ENCODE results near the gene PTCHD1. TPM values are rescaled to one million over a fixed set of nuclear protein-coding genes. Genes with fewer than 3 reads are reported as not detected.

Gene PTCHD1
- total RNA-seq, 1 donor from 2014 or later, result 0.06 TPM

DNA sequence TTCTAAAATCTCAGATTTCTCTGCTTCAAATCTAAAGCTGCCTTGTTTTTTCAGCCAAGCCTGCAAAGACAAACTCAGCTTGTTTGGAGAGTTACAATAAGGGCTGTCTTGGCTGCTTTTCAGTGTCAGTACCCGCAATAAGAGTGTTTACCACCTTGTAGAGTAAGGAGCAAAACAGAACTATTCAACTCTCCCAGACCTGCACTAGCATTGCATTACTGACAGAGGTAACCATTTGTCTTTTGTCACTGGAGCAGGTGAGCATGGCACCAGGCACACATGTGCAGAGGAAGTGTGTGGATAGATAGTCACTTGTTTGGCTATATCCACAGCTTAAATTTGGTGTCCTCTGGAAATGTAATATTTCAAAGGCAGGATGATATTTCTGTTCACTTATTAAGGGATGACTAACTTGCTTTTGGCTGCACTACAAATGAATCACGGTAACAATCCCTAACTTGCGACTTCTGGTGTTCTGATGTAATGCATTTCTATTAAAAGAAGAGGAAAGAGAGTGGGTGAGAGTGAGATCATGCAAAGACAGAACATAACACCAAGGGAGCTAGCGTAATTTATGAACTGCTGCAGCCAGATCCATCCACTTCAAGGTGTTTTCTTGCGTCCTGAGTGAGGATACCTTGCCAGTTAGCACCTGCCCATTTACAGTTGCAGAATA lies 38.6 kb downstream of the PTCHD1 start:
- peak; percentile 61 for DNase-seq (ENCODE audit: low read depth)
- TF ChIP-seq CTCF (conservative IDR thresholded peaks at IDR 0.05; ENCODE audit: low read depth, low read length), result no peak
- H3K4me3 ChIP-seq (ENCODE audit: low read depth, low read length), result no peak overlapping the region

GRCh38 chrX:23374291-23374690 lies 39.6 kb downstream of the PTCHD1 start:
- no peak overlapping the region for H3K4me3 ChIP-seq (ENCODE audit: low read depth, low read length)
- DNase-seq (ENCODE audit: low read depth), result no peak
- TF ChIP-seq CTCF (conservative IDR thresholded peaks at IDR 0.05; ENCODE audit: low read depth, low read length), result no peak

DNA sequence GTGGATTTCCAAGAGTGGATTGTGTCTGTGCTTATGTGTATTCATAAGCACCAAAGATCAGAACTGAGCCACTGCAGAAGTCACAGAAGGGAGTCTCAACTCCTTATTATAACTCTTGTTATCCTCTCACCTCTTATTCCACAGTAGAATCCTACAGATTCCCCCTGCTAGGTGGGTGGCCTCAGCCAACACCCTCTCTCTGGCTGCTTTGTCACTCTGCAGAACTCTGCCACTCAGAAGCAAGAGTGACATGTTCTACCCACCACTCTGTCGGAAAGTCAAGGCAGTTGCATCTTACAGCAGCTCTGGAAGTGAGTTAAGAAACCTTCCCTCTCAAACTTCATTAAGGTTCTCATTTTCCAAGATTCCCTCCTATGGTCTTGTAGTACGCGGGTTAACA lies 41.9 kb downstream of the PTCHD1 start:
- no peak overlapping the region for H3K4me3 ChIP-seq (ENCODE audit: low read depth, low read length)
- TF ChIP-seq CTCF (conservative IDR thresholded peaks at IDR 0.05; ENCODE audit: low read depth, low read length), result no peak

DNA sequence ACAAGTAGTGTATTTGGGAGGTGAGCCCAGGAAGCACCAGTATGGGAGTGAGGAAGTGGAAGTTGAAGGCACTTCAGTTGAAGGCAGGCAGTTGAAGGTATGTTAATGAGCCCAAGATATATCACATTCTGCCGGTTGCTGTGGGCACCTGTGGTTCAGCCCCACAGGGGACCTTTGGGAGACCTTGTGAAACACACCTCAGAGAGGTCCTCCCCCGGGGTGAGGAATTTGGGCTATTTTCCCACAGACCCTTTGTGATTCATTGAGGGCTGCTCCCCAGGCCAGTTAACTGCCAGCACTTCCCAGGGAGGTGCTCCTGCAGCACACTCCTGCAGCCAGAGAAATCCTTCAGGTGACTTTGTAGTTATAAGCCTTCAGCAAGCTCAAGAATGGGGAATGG lies 45.9 kb downstream of the PTCHD1 start:
- H3K4me3 ChIP-seq (ENCODE audit: low read depth, low read length), result no peak overlapping the region
- DNase-seq (ENCODE audit: low read depth), result no peak
- TF ChIP-seq CTCF (conservative IDR thresholded peaks at IDR 0.05; ENCODE audit: low read depth, low read length), result no peak

More for the DNA sequence above, 41.9 kb downstream of the PTCHD1 start:
- no peak for DNase-seq (ENCODE audit: low read depth)

GRCh38 chrX:23381099-23382087 lies 46.7 kb downstream of the PTCHD1 start:
- DNase-seq (ENCODE audit: low read depth), result no peak
- H3K4me3 ChIP-seq (ENCODE audit: low read depth, low read length), result no peak overlapping the region
- no peak for TF ChIP-seq CTCF (conservative IDR thresholded peaks at IDR 0.05; ENCODE audit: low read depth, low read length)

- no peak for TF ChIP-seq CTCF (conservative IDR thresholded peaks at IDR 0.05; ENCODE audit: low read depth, low read length)
- DNase-seq (ENCODE audit: low read depth), result no peak
- no peak overlapping the region for H3K4me3 ChIP-seq (ENCODE audit: low read depth, low read length)
Measured at GRCh38 chrX:23382572-23382971, 47.9 kb downstream of the PTCHD1 start.

All from epithelial cell of proximal tubule (primary cell).